HUES6 (cell line): ENCODE results near the gene ANXA3.
"Not testable (repeated sequence)": the region's sequence is repeated elsewhere in the genome, so short reads cannot be mapped to it uniquely, and the experiment has no call there.

Source experiments
- H3K27ac ChIP-seq: 2 replicates; pipeline ENCODE4 v1.7.0; 2013; ENCODE audit warnings: low read depth, mild to moderate bottlenecking, low read length, inconsistent platforms
- H3K27me3 ChIP-seq: 2 replicates; pipeline ENCODE4 v1.6.1; 2013; ENCODE audit warnings: low read length; ENCODE audit not compliant: control insufficient read depth, insufficient read depth
- H3K36me3 ChIP-seq: 2 replicates; pipeline ENCODE4 v1.6.1; 2013; ENCODE audit warnings: low read length; ENCODE audit not compliant: control insufficient read depth, insufficient read depth
- H3K4me1 ChIP-seq: 2 replicates; pipeline ENCODE4 v1.6.1; 2013; ENCODE audit warnings: low read length; ENCODE audit not compliant: control insufficient read depth, insufficient read depth
- H3K4me3 ChIP-seq: 2 replicates; pipeline ENCODE4 v1.5.1; 2013; ENCODE audit warnings: low read depth, low read length
- H3K9ac ChIP-seq: one replicate; pipeline ENCODE4 v1.6.1; 2013; ENCODE audit warnings: mild to moderate bottlenecking, low read length
- H3K9me3 ChIP-seq: 2 replicates; pipeline ENCODE4 v1.6.1; 2013; ENCODE audit warnings: low read depth, low read length; ENCODE audit not compliant: control insufficient read depth, insufficient read depth

Gene ANXA3, protein sequence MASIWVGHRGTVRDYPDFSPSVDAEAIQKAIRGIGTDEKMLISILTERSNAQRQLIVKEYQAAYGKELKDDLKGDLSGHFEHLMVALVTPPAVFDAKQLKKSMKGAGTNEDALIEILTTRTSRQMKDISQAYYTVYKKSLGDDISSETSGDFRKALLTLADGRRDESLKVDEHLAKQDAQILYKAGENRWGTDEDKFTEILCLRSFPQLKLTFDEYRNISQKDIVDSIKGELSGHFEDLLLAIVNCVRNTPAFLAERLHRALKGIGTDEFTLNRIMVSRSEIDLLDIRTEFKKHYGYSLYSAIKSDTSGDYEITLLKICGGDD

DNA sequence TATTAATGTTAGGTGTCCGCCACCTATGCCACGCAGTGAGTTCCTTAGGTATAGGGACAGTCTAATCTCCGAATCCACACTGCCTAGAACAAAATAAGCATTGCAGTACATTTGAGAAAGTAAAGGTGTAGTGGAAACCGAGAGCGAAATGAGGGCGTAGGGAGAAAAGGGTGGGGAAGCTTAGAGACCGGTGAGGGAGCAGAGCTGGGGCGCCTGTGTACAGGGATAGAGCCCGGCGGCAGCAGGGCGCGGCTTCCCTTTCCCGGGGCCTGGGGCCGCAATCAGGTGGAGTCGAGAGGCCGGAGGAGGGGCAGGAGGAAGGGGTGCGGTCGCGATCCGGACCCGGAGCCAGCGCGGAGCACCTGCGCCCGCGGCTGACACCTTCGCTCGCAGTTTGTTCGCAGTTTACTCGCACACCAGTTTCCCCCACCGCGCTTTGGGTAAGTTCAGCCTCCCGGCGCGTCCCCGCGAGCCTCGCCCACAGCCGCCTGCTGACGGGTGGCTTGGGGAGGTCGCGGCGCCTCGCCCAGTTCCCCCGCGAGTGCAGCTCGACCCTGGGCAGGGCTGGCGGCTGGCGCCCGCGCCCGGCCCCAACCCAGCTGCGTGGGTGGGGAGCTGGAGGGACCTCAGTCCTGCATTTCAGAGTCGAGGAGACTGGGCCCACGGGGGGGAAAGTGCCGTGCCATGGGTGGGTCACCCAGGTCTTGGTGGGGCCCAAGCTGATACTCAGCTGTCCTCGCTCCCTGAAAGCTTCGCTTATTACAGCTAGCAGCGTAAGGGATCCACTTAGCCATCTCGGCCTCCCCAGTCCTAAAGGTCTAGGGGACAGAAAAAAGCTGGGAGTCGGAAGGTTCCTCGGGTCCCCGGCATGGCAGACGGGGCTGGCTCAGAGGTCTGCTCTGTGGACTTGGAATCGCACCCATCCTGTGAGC lies at the start of gene ANXA3:
TSS of gene ANXA3 (plus strand) at position 351 of the 932 bp plus-strand sequence. CDS start 2,704 bp downstream, outside the sequence.
- H3K4me3 ChIP-seq = peak within 1 kb of the TSS; percentile 63
- H3K9me3 ChIP-seq = 0 out of 2 replicates have a peak, but pooled peaks cover under 1% of the 10 kb centered on the region
- H3K9ac ChIP-seq = peak within 1 kb of the TSS; percentile 90
- H3K27ac ChIP-seq = peak within 1 kb of the TSS; percentile 84
- peaks cover 24% of the 10 kb centered on the region; the same call in 1 of the 2 replicates for H3K36me3 ChIP-seq
- peaks cover 29% of the 10 kb centered on the region for H3K4me1 ChIP-seq
- peaks cover 26% of the 10 kb centered on the region for H3K27me3 ChIP-seq

DNA sequence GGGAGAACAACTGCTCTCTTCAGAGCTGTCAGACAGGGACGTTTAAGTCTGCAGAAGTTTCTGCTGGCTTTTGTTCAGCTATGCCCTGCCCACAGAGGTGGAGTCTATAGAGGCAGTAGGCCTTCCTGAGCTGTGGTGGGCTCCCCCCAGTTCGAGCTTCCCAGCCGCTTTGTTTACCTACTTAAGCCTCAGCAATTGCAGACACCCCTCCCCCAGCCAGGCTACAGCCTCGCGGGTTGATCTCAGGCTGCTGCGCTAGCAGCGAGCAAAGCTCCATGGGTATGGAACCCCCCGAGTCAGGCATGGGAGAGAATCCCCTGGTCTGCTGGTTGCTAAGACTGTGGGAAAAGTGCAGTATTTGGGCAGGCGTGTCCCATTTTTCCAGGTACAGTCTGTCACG lies 45.3 kb upstream of the ANXA3 start:
- not testable (repeated sequence) for H3K27ac ChIP-seq, H3K4me1 ChIP-seq, H3K4me3 ChIP-seq, H3K9me3 ChIP-seq, H3K9ac ChIP-seq, H3K27me3 ChIP-seq
- H3K36me3 ChIP-seq = peaks cover 34% of the 10 kb centered on the region

DNA sequence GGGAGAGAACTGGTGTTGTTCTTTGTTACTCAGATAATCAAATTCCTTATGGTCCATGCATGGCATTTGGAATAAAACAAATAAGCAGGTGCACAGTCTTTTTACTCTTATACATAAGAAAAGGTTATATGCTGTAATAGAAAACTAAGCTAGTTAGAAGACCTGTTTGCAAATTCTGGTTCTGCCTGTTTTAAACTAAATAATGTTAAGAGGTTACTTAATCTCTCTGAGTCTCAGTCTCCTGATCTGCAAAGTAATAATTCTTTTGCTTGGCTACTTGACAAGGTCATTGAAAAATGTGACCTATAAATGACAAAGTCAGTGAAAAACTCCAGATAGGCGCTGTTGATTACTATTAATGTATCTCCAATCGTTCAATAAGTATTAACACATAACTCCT lies 42.5 kb upstream of the ANXA3 start:
- H3K9ac ChIP-seq = no peak overlapping the region
- H3K4me3 ChIP-seq = no peak overlapping the region
- H3K27ac ChIP-seq = no peak overlapping the region
- no peaks in the 10 kb centered on the region for H3K27me3 ChIP-seq
- H3K36me3 ChIP-seq = peaks cover 46% of the 10 kb centered on the region
- no peaks in the 10 kb centered on the region for H3K9me3 ChIP-seq
- H3K4me1 ChIP-seq = no peaks in the 10 kb centered on the region

DNA sequence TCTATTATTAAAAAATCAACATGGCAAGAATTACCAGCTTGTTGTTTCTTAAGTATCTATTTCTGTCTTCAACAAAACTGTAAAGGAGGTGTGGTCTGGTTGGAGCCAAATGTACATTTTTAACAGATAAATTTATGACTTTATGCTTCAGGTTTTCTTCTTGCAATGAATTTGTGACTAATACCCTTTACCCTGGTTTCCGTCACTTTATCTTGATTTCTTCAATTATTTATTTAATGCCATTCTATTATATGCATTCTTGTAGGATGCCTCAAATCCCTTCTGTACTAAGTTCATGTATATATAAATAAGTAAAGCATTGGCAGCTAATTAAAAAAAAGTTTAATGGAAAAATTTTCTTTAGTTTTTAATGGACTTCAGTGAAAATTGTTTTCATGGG lies 41.5 kb upstream of the ANXA3 start:
- Histone ChIP-seq H3K4me3 (no peak overlapping the region), H3K36me3 (peaks cover 50% of the 10 kb centered on the region), H3K27ac (no peak overlapping the region), H3K9me3 (no peaks in the 10 kb centered on the region), H3K27me3 (no peaks in the 10 kb centered on the region), H3K9ac (no peak overlapping the region), H3K4me1 (no peaks in the 10 kb centered on the region)

DNA sequence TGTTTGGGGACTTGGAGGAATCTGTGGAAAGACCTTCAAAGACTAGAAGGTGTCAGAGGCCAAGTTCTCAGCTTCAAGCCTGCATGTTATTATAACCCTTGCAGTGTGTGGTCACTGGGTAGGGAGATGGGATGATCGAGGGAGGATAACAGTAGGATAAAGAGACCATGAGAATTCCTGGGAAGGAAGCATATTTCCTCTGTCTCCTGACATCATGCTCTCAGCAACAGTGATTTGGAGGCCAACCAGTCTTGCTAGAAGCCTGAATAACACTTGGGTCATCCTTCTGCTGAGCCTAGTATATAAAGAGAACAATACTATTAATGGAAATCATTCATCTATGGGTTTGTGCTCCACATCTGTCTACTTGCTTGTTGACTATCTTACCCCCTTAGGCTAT lies 40.9 kb upstream of the ANXA3 start:
- no peak overlapping the region for H3K9ac ChIP-seq
- H3K36me3 ChIP-seq = peaks cover 50% of the 10 kb centered on the region

DNA sequence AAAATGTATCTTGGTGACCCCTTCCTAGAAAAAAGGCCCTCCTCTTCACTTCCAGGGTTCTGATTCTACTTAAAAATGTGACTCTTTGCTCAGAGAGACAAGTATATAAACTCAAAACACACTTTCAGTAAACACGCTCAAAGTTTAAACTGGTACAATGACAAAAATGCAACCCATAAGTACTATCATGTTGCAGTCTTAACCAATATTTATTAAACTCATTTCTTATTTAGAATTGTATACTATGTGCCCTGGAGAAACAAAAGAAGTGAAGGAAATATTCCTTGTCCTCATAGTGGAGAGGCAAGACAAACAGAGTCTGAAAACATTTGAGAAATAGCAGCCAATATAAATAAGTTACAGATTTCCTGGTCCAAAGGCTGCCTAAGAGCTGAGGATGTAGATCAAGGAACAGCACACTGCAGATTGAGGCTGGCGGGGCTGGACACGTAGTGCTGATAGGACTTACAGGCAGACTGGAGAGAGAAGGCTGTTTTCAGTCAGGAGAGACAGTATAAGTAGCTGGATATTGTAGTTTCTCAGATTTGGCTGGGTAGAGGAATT lies 39.1 kb upstream of the ANXA3 start:
- Histone ChIP-seq H3K4me1 (no peaks in the 10 kb centered on the region), H3K27me3 (no peaks in the 10 kb centered on the region)

More for the DNA sequence above, 40.9 kb upstream of the ANXA3 start:
- no peaks in the 10 kb centered on the region for H3K27me3 ChIP-seq
- no peak overlapping the region for H3K27ac ChIP-seq
- no peaks in the 10 kb centered on the region for H3K9me3 ChIP-seq
- H3K4me3 ChIP-seq = no peak overlapping the region
- H3K4me1 ChIP-seq = no peaks in the 10 kb centered on the region

DNA sequence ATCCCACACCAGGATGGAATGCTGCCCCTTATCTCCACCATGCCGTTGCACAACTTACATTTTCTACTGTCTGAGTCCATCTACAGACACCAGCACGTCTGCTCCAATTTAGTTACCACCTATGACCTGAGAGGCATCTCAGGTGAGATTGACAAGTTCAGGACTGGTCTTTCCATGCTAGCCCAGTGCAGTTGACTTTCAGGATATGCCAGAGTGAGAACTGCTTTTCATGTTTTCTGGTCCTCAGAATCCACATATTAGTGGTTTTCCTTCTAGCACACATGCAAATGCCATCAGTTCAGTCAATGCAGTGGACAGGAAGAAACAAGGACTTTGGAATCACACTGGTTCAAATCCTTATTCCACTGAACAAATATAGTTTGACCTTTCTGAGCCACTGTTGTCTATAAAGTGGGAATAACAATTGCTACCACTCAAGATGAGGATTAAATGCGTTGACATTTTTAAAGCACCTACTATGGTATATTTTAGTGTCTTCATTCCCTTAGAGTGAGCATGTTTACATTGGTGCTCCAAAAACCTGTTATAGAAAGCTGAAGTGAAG lies 38.1 kb upstream of the ANXA3 start:
- H3K9ac ChIP-seq = no peak overlapping the region
- H3K9me3 ChIP-seq = no peaks in the 10 kb centered on the region
- H3K27me3 ChIP-seq = no peaks in the 10 kb centered on the region
- no peak overlapping the region for H3K4me3 ChIP-seq
- no peak overlapping the region for H3K27ac ChIP-seq
- H3K4me1 ChIP-seq = no peaks in the 10 kb centered on the region
- peaks cover 38% of the 10 kb centered on the region for H3K36me3 ChIP-seq

More for the DNA sequence above, 39.1 kb upstream of the ANXA3 start:
- Histone ChIP-seq H3K4me3 (no peak overlapping the region), H3K27ac (no peak overlapping the region), H3K36me3 (peaks cover 46% of the 10 kb centered on the region), H3K9me3 (no peaks in the 10 kb centered on the region), H3K9ac (no peak overlapping the region)

DNA sequence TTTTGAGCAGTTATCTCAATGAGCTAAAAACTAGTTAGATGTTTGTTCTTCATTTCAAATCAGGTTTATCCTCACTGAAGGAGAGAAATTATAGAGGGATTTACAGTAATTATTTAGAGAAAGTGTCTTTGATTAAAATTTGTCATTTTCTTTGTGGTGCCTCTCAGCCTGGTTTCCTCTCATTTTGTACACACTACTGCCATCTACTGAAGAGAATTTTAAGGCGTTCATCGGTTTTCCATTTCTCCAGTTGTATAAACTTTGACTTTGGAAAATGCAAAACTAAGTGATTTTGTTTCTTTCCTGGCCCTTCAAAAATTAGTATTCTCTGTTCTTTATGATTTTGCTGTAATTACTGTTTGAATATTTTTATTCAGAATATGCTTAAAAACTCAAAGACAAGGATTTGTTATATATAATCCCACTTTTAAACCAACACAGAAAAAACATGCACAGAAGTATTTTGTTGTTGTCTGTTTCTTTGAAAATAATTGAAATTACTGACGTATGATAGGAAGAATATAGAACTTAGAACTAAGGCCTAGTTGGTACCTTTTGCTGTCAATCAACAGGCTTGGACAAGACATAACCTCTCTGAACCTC lies 34.4 kb upstream of the ANXA3 start:
- H3K9me3 ChIP-seq = no peaks in the 10 kb centered on the region
- no peak overlapping the region for H3K27ac ChIP-seq
- no peak overlapping the region for H3K4me3 ChIP-seq
- no peaks in the 10 kb centered on the region for H3K27me3 ChIP-seq
- peaks cover 24% of the 10 kb centered on the region for H3K36me3 ChIP-seq
- H3K4me1 ChIP-seq = no peaks in the 10 kb centered on the region
- H3K9ac ChIP-seq = no peak overlapping the region

DNA sequence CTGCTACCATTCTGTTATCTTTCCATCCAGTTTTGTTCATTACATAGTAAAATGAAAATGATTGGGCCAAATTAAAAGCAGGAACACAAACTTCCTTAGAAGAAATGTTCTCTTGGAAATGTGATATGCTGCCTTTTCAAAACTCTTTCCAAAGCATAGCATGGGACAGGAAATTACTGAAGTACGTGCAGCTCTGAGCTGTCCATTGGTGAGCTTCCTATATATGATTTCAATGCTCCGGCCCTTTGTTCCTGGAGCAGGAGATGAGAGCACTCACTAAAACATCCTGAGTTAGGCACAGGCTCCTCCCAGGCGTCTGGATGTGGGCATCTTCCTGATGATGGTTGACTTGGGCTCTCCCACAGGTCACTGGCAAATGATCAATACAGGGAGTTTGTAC lies 33.0 kb upstream of the ANXA3 start:
- Histone ChIP-seq H3K4me1 (no peaks in the 10 kb centered on the region), H3K9me3 (no peaks in the 10 kb centered on the region), H3K27me3 (no peaks in the 10 kb centered on the region), H3K36me3 (peaks cover 27% of the 10 kb centered on the region), H3K4me3 (no peak overlapping the region), H3K9ac (no peak overlapping the region), H3K27ac (no peak overlapping the region)

DNA sequence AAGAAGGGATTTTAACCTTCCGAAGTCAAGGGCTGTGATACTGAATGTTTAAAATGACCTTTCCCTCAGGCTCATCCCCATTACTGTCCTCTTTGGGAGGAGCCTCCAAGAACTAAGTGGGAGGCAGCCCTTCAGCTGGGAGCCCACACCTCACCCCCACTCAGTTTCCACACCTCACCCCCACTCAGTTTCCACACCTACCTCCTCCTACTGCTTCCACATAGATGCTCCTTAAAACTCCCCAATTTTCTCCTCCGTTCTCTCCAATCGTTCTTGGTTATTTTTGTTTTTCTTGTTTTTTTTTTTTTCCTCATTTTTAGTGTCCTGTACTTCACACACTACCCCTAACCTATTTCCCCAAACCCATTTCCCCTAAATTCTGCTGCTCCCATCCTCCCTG lies 31.6 kb upstream of the ANXA3 start:
- Histone ChIP-seq H3K27ac (no peak overlapping the region), H3K9me3 (no peaks in the 10 kb centered on the region), H3K4me1 (no peaks in the 10 kb centered on the region), H3K36me3 (peaks cover 26% of the 10 kb centered on the region), H3K4me3 (no peak overlapping the region), H3K9ac (no peak overlapping the region), H3K27me3 (no peaks in the 10 kb centered on the region)
